Measurements from ENCODE around the gene FOXJ3.
A peak's percentile ranks its signal among the peaks of the same experiment; 100 is the strongest.

The FOXJ3 gene

DNA sequence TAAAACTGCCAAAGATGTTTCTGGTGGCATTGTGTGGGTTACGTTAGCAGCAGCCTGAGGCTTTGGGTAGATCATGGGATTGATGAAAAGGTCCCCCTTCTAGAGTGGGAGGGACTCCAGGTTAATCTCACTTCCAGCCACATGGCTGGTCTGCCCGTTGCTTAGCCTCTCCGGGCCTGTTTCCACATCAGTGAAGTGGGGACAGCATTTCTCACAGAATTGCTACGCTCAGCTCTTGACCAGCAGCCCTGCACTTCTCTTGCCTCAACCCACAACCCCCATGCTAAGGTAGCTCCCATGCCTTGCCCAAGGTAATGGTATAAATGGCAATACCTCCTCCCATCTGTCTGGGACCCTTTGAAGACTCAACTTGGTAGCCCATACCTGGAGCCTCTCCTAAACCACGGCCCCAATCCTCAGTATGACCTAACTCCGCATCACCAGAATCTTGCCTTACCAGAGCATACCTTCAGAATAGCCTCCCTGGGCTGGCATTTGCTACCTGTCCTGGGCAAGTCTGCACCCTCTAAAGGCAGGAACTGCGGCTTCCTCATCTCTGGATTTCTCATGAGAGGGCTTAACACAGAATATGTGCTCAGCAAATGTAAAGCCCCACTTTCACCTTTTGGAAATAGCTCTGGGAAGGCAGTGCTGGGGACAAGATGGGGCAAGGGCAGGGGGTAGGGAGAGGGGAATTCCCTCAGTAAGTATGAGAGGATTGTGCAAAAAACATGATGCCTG is 159.6 kb downstream of the FOXJ3 start:
- TF ChIP-seq Cebpa-rat (IDR thresholded peaks at IDR 0.05): no peak
- Histone ChIP-seq H3K4me2 (no peak overlapping the region), H3K9ac (no peak overlapping the region), H3K27ac (no peak overlapping the region), H3K36me3 (peaks cover 19% of the 10 kb centered on the region; the same call in 1 of the 2 replicates), H4K20me1 (peaks cover 9% of the 10 kb centered on the region; the same call in 1 of the 2 replicates), H3K27me3 (no peaks in the 10 kb centered on the region), H3K4me3 (no peak overlapping the region), H3K4me1 (peaks cover 39% of the 10 kb centered on the region), H3K9me3 (no peaks in the 10 kb centered on the region)

DNA sequence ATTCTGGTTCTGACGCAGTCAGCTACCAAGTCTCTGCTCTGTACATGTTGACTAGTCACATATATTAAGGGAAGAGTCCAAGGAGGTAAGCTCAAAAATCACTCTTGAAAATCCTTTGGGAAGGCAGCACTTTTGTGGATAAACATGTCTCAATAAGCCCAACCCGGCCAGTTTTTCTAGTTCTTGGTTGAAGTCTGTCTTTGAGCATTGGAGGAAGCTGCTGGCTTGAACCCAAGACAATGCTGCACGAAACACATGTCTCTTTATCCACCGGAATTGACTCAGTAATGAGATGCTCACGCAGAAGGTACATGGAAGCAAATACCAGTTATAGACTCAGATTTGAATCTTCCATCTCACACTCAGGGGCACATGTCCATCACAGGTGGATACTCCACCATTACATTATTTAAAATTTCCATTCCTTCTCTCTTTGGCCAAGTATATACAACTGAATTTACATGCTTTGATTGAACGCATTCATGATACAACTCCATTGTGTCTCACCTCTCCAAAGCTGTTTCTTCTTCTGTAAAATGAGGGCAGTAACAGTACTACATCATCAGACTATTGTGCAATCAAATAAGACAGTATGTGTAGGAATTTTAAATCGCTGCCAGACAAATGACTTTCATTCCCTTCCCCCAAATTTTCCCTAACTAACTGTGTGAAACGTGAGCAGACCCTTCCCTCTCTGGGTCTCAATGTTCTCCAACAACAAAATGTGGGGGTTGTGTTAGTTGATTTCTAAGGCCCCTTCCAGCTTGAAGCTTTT is 160.9 kb downstream of the FOXJ3 start:
- Histone ChIP-seq H4K20me1 (peaks cover 8% of the 10 kb centered on the region; the same call in 1 of the 2 replicates), H3K36me3 (peaks cover 19% of the 10 kb centered on the region; the same call in 1 of the 2 replicates), H3K27me3 (no peaks in the 10 kb centered on the region), H3K4me2 (no peak overlapping the region), H3K9ac (no peak overlapping the region; the same call in 1 of the 2 replicates), H3K27ac (no peak overlapping the region), H3K4me3 (no peak overlapping the region), H3K4me1 (peaks cover 26% of the 10 kb centered on the region), H3K9me3 (no peaks in the 10 kb centered on the region)
- peak; percentile 72; the same call in 1 of the 2 replicates for TF ChIP-seq Cebpa-rat (IDR thresholded peaks at IDR 0.05)

DNA sequence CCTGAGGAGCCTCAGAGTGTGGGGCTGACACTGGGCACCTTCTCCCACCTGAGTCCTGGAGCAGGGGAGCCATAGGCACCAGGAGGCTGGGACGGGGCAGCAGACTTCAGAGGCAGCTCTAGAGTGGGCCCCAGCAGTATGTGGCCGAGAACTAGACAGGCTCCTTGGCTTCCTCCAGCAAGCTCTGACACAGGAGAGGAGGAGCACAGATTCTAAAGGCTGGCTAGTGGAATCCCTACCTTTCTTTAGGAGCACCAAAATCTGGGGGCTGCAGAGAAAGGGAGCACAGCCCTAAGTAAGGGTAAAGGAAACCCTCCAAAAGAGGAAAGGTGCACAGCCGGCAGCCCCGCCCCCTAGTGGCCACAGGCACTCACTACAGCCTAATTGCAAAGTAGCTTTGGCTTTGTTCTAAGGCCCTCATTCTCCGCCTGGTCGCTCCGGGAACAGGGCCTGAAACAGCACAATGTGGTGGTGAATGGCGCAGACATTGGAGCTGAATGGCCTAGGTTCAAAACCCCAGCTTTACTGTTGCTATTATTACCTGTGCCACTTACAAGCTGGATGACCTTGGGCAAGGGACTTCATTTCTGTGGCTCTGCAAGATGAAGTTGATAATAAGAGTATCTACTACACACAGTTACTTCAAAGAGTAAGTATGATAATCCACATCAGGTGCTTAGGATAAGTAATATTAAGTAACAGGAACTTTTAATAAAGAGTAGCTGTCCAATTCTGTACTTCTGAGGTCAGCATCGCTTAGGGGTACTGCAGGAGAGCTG is 161.7 kb downstream of the FOXJ3 start:
- Histone ChIP-seq H3K27me3 (no peaks in the 10 kb centered on the region), H4K20me1 (no peaks in the 10 kb centered on the region; the same call in 1 of the 2 replicates), H3K4me3 (no peak overlapping the region), H3K9me3 (no peaks in the 10 kb centered on the region), H3K9ac (no peak overlapping the region; the same call in 1 of the 2 replicates), H3K4me2 (no peak overlapping the region), H3K27ac (no peak overlapping the region), H3K36me3 (peaks cover 19% of the 10 kb centered on the region; the same call in 1 of the 2 replicates), H3K4me1 (peaks cover 18% of the 10 kb centered on the region)
- no peak for TF ChIP-seq Cebpa-rat (IDR thresholded peaks at IDR 0.05)

DNA sequence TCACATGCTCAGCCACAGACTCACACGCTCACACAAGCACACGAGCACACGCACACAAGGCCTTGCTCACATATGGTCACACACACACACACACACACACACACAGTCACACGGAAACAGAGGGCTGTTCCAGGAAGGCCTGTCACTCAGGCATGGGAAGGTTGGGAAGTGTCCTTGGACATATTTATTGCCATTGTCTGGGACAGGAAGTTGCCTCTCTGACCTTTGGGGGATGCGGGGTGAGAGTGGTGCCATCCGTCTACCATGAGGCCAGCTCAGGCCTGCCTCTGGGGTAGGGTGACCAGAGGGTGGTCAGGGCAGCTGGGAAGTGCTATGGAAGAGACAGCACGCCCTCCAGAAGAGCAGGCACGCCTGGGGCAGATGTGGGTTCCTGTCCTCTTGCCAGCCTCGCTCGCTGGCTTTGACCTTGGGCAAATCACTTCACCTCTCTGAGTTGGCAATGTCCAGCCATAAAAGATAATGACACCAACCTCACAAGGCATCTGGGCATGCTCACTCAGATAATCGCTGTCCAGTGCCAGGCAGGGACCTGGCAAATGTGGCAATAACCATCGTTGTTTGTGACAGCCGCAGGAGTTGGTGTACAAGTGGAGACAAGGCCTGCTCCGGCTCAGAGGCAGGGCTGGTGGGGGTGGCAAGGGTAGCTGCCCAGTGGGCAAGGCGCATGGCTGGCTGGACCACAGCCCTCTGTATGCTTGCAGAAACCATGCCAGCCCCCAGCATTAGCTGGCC is 162.5 kb downstream of the FOXJ3 start:
- no peaks in the 10 kb centered on the region; the same call in 1 of the 2 replicates for H4K20me1 ChIP-seq
- H3K36me3 ChIP-seq: peaks cover 19% of the 10 kb centered on the region; the same call in 1 of the 2 replicates
- H3K4me3 ChIP-seq: no peak overlapping the region
- H3K9me3 ChIP-seq: no peaks in the 10 kb centered on the region
- no peak overlapping the region for H3K9ac ChIP-seq
- TF ChIP-seq Cebpa-rat (IDR thresholded peaks at IDR 0.05): no peak
- peaks cover 10% of the 10 kb centered on the region for H3K4me1 ChIP-seq
- H3K4me2 ChIP-seq: no peak overlapping the region
- no peak overlapping the region for H3K27ac ChIP-seq
- H3K27me3 ChIP-seq: no peaks in the 10 kb centered on the region

DNA sequence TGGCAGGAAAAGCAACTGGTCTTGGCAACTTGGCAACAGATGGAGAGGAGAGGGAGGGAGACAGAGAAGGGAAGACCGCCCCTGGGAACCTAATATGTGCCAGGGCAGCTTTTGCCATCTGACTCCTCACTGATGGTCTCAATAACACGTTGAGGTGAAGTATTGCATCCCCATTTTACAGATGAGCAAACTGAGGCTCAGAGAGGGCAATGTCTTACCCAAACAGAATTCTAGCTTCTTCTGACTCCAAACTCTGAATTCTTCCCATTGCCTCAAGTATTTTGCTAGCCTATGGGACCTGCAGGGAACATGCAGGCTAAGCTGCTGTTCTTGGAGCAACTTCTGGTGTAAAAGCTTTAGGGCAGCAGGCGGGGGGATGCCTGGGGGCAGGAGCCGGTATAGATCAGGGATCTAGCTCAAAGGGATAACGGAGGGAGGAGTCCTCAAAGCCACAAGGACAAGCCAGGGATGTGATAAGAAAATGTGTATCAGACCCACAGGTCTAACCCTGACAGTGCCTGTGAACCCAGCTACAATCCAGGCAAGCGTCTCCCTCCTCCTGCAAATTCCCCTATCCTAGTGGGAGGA is 163.3 kb downstream of the FOXJ3 start:
- Histone ChIP-seq H3K36me3 (peaks cover 19% of the 10 kb centered on the region; the same call in 1 of the 2 replicates), H3K4me3 (no peak overlapping the region), H3K27ac (no peak overlapping the region), H3K9ac (no peak overlapping the region), H3K9me3 (no peaks in the 10 kb centered on the region), H4K20me1 (no peaks in the 10 kb centered on the region; the same call in 1 of the 2 replicates), H3K4me2 (no peak overlapping the region), H3K27me3 (no peaks in the 10 kb centered on the region), H3K4me1 (0 out of 2 replicates have a peak, but pooled peaks cover 6% of the 10 kb centered on the region)
- no peak for TF ChIP-seq Cebpa-rat (IDR thresholded peaks at IDR 0.05)

DNA sequence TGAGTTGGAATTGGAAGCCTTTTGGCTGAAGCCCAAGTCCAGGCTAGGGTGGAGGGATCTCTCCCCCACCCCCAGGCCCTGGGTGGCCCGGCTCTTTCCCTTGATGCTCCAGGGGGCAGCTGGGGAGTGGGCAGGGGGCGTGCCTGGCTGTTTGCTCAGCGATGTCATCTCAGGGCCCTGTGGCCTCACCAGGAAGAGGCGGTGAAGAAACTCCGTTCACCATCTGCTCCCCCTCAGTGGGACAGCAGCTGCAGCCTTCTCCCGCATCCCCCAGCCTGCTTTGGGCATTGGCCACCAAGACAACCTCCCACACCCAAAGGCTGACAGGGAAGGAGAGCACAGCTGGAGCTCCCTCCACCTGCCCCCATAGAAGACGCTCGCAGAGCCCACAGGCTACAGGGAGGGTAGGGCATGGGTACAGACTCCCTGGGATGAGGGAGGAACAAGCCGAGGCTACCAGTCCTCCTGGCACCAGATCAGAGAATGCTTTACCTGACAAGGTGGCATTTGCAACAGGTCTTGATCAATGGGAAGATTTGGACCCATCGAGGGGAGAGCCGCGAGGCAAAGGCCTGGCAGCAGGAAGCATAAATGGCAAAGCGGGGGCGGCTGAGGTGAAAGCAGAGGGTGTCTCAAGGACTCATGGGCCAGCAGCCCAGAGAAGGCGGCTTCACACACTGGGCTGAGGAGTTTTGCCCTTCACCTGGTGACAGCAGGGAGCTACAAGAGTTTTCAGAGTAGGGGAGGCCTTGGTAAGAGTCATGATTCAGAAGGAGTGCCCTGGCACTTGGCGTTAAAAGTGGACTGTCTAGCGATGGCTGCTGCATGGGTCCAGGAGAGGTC is 164.0 kb downstream of the FOXJ3 start:
- Histone ChIP-seq H3K36me3 (peaks cover 16% of the 10 kb centered on the region; the same call in 1 of the 2 replicates), H3K4me1 (0 out of 2 replicates have a peak, but pooled peaks cover 6% of the 10 kb centered on the region), H3K27ac (no peak overlapping the region), H3K4me2 (no peak overlapping the region), H3K27me3 (no peaks in the 10 kb centered on the region), H4K20me1 (no peaks in the 10 kb centered on the region), H3K9me3 (no peaks in the 10 kb centered on the region), H3K4me3 (no peak overlapping the region), H3K9ac (no peak overlapping the region)
- TF ChIP-seq Cebpa-rat (IDR thresholded peaks at IDR 0.05): no peak

DNA sequence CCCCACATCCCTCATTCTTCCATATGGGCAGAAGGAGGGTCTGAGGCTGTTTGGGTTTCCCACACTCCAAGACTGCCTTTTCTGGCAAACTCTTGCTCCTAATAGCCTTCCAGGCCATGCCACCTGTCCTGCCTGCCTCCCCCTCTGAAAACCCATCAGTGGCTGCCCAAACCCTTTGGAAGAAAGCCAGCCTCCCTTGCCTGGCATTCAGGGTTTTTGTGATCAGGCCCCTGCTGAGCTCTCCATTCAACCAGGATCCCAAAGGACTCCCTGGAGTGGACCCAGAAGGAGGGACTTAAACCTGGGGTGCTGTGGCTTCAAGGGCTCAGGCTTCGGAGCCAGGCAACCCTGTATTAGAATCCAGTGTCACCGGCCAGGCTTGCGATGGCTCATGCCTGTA is 166.3 kb downstream of the FOXJ3 start:
- H3K27ac ChIP-seq: no peak overlapping the region
- no peaks in the 10 kb centered on the region for H3K27me3 ChIP-seq
- H3K9ac ChIP-seq: no peak overlapping the region
- H3K4me1 ChIP-seq: 0 out of 2 replicates have a peak, but pooled peaks cover 17% of the 10 kb centered on the region
- no peak for TF ChIP-seq Cebpa-rat (IDR thresholded peaks at IDR 0.05)
- H3K4me2 ChIP-seq: no peak overlapping the region
- H3K36me3 ChIP-seq: no peaks in the 10 kb centered on the region
- no peak overlapping the region for H3K4me3 ChIP-seq
- H4K20me1 ChIP-seq: no peaks in the 10 kb centered on the region
- no peaks in the 10 kb centered on the region for H3K9me3 ChIP-seq

DNA sequence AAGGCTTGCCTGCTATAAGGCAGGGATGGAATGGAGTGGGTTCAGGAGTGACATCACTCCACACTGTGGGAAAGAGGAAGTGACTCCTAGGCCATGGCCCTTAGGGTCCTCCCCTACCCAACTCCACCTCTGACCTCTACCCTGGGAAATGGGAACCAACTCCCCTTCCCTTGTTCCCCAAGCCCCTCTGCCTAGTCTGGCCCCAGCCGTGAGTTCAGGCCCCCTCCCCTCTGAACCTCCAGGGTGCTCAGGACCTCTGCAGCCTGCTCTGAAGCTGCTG is 166.7 kb downstream of the FOXJ3 start:
- no peaks in the 10 kb centered on the region for H3K36me3 ChIP-seq
- 0 out of 2 replicates have a peak, but pooled peaks cover 13% of the 10 kb centered on the region for H3K4me1 ChIP-seq
- no peaks in the 10 kb centered on the region for H3K9me3 ChIP-seq
- H4K20me1 ChIP-seq: no peaks in the 10 kb centered on the region
- no peaks in the 10 kb centered on the region for H3K27me3 ChIP-seq
- TF ChIP-seq Cebpa-rat (IDR thresholded peaks at IDR 0.05): no peak
- H3K9ac ChIP-seq: no peak overlapping the region
- no peak overlapping the region for H3K27ac ChIP-seq
- H3K4me2 ChIP-seq: no peak overlapping the region
- no peak overlapping the region for H3K4me3 ChIP-seq

All from BLaER1 (cell line).